IPS-NIHi7 (cell line): ENCODE measurements around the gene AANAT.

Experiments
- DNase-seq: peaks from one replicate; pipeline ENCODE4 v3.0.0; 2012; ENCODE audit warnings: mixed read lengths; ENCODE audit errors: extremely low spot score

Gene AANAT

DNA sequence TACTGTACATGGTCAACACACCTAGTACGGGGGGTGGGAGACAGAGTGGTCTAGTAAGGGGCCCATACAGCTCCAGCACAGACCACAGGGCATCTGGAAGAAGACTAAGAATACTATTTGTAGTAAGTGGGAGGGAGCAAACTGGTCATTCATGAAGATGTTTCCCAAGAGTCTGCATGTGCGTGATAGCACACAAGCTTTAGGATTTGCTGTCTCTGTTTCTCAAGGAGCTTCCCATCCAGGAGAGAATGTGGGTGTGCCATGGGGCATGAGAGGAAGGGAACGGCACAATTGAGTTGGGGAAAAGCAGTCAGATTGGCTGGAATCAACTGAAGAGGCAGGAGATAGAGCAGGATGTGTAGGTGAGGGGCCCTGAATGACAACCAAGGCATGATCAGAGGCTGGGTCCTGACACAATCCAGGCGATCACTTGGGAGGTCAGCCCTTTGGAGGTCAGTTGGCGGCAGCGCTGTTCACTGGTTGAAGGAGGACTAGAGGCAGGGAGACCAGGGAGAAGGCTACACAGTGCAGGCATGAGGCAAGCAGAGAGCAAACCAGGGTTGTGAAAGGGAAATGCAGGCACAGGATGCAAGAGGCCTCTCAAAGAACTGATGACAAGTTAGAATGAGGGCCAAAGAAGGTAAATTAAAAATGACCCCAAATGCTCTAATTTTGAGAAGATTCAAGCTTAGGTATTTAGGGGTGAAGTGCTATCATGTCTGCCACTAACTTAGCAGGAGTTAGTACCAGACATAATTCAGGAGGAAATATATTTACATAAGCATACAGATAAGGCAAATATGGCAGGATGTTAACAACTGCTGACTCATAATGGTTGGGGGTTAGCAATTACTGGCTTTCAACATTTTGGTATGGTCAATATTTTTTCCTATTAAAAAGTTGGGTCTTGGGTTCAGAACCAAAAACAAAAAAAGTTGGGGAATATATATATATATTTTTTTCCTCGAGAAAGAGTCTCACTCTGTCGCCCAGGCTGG lies 24.8 kb upstream of the AANAT start:
- no peak for DNase-seq

- no peak for DNase-seq
Measured at GRCh38 chr17:76444518-76445311, 22.7 kb upstream of the AANAT start.

DNA sequence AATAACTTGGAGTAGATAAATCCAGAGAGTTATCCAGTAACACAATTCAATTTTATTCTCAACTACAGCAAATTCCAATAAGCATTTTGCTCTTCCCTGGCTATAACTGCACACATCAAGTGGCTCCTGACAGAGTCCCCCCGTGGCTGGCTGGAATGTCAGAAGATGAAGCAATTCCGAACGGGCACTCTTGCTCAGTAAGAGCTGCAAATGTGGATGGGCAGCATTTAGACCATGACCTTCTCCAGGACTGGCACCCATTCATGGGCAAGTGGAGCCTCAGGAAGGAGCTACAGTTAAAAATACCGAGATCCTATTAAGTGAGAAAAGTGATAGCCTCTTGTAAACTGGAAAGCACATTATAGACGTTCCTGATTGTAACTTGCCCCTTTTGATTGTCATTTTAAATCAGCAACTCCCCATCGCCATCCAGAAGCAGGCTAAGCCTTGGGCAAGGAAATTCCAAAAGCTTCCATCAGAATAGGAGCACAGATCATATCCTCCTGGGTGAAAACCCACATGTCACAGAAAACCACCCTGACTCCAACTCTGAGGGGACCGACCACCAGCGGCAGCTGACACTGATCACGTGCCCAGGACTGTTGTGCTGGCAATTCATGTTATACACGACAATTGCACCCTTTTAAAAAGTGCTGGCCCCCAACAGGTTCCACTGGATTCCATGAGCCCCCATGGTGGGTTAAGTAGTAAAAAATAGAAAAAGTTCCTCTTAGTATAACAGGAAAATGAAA lies 21.5 kb upstream of the AANAT start:
- DNase-seq, result no peak

DNA sequence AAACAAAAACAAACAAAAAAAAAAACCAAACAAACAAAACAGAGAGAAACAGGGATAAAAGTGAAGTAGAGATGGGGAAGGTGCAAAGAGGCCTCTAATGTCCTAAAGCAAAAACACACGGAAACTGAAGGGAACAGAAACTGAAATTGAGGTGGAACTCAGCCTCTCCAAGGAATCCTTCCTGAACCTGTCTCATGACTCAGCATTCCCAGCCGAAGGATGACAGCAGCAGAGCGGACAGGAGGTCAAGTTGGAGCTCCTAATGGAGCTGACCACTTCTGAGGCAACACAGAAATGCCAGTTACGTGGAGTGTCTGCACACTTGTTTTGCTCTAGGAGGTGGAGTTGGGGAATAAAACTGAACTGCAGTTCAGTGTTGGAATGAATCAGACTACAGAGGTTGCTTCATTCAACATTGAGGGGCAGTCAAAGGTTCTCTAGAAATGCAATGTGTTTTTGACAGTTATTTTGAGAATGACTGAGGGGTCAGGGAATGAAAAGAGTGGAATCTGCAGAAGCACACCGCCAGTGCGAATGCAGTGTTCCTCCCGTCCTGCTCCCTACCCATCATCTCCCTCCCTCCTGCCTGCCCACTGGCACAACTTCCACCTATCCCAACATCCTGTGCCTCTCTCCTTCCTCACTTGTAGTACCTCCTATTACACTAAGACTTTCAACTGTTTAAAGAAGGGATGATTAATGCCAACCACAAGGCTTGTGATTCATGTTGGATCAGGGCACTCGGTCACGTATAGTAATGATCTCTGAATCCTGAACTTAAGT lies 20.8 kb upstream of the AANAT start:
- DNase-seq, result no peak

DNA sequence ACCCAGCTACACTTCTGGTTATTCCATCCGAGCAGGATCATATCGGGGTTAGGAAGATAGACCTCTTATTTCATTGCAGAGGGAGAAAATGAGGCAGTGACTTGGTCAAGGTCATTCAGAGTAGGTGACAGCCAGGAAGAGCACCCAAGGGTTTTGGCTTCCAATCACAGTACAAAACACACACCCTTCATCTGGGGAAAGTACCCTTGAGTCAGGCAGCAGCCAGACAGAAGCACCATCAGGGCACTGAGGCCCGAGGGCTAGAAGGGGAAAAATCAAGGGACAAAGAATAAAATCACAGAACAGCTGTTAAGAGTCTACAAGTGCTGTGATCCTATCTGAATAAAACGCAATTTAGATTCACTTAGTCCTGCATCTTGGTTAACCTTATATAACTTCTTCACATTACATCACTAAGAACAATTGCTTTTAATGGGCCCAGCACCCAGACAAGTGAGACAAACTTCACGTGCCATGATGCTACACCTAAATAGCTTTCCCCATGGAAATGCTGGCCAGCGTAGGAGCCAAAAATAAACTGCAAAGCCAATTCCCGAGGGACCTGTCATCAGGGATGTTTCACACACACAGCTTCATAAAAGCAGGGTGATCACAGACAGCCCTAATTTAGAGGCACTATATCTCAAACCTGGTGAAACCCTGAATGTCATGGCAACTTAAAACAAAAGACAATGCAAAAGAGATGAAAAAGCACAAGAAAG lies 19.3 kb upstream of the AANAT start:
- DNase-seq, result no peak

GRCh38 chr17:76449126-76449525 lies 18.3 kb upstream of the AANAT start:
- no peak for DNase-seq

DNA sequence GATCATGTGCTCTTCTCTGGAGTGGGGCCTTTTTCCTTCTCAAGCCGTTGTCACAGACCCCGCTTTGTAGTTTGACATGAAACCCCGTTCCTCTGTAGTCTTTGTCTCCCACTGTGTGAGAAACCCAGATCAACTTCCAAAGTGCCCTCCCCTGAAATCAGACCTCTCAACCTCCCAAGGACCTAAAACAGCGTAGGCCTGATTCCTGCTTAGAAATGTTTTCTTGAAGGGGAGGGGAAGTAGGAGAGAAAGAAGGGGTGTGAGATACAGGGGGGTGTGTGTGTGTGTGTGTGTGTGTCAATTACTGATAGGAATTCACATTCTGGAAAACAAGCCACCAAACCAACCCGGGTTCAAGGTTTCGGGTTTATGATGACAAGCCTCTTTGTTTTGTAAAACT lies 15.9 kb upstream of the AANAT start:
- DNase-seq, result no peak

DNA sequence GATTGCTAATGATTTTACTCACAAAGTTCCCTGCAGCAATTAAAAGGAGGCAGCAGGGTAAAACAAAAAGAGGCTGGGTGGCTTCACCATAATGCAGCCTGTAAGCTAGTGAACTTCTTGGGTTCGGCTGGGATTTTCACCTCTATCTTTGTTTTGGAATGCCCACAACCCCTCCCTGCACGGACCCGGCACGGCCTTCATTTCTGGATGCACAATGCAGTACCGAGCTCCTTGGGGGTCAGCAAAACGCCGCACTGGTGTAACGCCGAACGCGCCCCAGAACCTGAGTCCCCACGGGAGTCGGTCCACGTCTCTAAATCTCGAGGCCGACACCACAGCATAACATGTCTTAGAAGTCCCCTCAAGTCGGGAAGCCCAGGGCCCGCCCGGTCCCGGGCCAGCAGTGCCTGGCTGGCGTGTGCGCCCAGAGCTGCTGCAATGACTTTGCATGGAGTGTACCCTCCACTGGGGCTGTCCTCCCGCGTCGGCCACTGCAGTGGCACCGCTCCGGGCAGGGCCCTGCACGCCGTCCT lies 15.2 kb upstream of the AANAT start:
- no peak for DNase-seq

DNA sequence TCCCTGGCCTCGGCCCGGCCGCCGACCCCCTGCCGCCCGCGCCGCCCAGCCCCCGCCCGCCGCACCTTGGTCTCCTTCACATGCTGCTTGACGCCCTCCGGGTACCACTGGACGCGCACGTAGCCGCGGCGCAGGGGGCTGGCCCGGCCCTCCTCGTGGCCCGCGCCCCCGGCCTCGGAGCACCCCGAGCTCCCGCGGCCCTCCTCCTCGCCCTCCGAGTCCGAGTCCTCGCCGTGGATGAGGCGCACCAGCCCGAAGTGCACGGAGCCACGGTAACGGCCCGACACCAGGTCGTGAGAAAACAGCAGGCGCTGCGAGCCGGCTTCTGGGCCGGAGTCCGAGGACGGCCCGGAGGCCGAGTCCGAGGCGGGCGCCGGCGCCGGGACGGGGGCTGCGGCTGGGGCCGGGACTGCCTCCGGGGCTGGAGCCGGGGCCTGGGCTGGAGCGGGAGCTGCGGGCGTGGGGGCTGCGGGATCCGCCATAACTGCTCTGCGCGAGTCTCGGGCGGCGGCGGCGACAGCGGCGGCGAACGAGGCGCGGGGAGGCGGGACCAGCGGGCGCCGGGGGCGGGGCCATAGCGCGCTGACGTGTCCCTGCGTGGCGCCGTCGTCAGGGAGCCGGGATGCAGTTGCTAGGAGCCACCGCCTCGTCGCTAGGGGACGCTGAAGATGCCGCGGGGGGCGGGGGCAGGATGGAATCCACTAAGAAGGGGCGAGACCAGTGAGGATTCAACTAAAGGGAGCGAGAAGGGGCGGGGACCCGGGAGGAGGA lies 14.6 kb upstream of the AANAT start, which contains the start of gene UBE2O:
UBE2O (minus strand) TSS at position 493 of the 771 bp plus-strand sequence; CDS start at position 482, 11 bp downstream.
- DNase-seq, result peak; percentile 98

DNA sequence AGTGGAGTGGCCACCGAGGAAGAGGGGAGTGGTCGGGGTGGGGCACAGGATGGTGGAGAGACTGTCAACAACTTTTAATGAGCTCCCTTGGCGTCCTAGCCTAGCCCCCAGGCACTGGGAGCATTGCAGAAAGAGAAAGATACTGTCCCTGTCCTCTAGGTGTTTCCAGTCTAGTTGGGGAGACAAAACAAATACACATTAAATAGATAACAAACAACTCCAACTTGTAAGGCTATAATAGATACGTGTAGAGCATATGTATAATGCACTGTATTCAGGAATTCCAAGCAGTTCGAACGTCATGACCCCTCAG lies 14.0 kb upstream of the AANAT start:
- DNase-seq, result no peak

DNA sequence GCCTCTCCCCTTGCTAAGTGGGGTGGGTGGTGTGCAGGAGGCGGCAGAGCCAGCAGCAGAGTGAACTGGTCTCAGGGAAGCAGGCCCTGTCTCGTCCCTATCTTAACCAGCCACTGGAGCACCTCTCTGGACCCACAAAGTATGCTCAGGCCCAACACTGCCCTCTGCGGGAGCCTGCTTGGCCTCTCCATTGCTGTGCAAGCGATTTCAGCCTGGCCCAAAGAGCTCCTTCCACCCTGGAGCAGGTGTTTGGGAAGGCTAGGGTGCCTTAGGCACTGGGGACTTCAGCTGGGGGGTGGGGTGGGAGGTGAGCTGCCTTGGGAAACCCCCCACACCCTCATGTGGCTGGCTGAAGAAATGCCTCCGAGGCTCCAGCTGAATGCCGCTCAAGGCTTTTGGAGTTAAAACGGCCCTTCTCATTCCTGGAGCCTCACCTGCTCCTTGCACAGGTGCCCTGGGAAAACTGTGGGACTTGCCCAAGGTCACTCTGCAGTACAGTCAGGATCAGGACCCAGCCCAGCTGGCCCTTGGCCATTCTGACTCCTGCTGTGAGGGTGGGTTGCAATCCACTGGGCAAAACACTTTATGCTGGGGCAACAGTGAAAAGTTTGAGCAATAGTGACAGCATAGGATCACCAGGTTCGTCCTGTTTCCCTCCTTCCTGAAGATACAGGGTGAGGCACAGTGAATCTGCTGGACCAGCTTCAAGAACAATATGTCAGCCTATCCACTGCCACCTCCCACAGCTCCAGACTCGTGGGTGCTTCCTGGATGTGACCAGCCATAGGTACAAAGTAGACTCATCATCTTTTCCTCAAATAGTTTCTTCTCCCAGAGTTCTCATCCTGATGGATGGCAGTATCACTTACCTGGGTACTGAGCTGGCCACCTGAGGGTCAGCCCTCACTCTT lies 8.6 kb upstream of the AANAT start:
- peak; percentile 85 for DNase-seq

- DNase-seq, result no peak
Measured at GRCh38 chr17:76459674-76460073, 7.7 kb upstream of the AANAT start.

GRCh38 chr17:76461765-76462555 lies 5.4 kb upstream of the AANAT start:
- no peak for DNase-seq

GRCh38 chr17:76462556-76463290 lies 4.7 kb upstream of the AANAT start:
- no peak for DNase-seq

GRCh38 chr17:76466775-76467130 lies 650 bp upstream of the AANAT start:
- no peak for DNase-seq

DNA sequence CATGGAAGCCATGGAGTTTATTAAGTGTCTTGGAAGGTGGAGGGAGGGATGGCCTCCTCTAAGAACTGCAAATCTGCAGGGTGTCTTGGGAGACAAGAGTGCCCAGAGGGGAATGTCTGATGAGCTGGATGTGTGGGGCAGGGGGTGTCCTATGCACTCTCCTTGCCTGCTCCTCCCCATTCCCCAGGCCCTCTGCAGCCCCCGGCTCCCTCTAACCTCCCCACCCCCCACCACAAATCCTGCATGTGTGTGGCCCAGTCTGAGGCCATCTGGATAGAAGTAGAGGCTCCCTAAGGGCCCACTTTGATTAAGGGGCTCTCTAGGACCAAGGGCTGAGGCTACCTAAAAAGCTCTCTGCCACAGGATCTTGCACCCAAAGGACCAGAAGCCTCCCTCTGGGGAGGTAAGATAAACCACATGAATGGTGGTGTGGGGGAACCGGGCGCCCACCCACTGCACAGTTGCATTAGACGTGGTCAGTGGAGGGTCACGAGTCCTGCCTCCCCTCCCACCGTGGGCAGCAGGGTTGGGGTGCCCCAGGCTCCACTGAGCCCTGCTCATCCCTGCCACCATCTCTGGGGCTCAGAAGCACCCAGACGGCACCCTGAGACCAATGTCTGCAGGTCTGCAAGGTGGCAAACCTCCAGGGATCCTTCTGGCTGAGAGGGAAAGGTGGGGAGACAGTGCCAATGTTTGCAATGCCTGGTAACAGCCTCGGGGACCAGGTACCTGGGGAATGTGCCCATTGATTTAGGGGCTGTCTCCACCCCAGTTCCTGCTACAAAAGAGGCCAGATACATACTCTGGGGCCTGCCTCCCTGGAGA lies 618 bp downstream of the AANAT start:
- DNase-seq, result no peak
